HG03135 (cell line): ENCODE measurements around the gene IL3.

ENCODE experiments used
- ATAC-seq: cut with Tn5 transposase; IDR thresholded peaks from one replicate; pipeline ENCODE4 v1.9.1; 2021; ENCODE audit warnings: mild to moderate bottlenecking, moderate library complexity; ENCODE audit not compliant: unreplicated experiment

IL3 gene

GRCh38 chr5:132110930-132111329 lies 50.5 kb downstream of the IL3 start:
- ATAC-seq: no peak

DNA sequence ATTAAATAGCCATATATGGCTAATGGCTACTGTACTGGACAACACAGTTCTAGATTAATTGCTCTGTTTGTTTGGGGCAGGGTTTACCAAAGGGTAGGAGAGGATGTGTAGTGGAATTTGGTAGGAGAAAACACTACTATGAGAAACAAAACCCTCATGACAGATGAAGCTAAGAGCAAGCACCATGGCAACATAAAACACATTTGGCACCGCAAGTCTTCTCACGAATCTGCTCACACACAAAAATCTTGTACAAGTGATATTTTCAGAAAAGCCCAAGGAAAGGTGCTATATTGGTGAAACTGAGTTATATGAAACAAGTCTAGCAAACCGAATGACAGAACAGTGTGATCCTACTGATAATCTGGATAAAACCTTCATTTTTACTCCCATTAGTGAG lies 51.7 kb downstream of the IL3 start:
- ATAC-seq: no peak
